Activated CD8-positive, alpha-beta memory T cell treated with anti-CD3 and anti-CD28 coated beads, Interleukin-2, amount 50 U/mL, for 1 hour (primary cell): Measurements from ENCODE around the gene PLEKHA3.
"Not testable (repeated sequence)": the region's sequence is repeated elsewhere in the genome, so short reads cannot be mapped to it uniquely, and the experiment has no call there.

Source experiments
- DNase-seq: peaks from one replicate; pipeline ENCODE4 v3.0.0-alpha.2; 2020; ENCODE audit errors: extremely low read depth

Gene PLEKHA3

GRCh38 chr2:178480227-178481181 is at the start of gene PLEKHA3:
Gene PLEKHA3, plus strand, starts transcription at chr2:178480457. Its CDS starts 413 bp downstream, at chr2:178480870.
- peak; percentile 33 for DNase-seq

GRCh38 chr2:178436662-178437061 is 43.6 kb upstream of the PLEKHA3 start:
- DNase-seq = no peak

- no peak for DNase-seq
Measured at GRCh38 chr2:178441426-178441825, 38.8 kb upstream of the PLEKHA3 start.

GRCh38 chr2:178448968-178449661 is 31.1 kb upstream of the PLEKHA3 start:
- no peak for DNase-seq

GRCh38 chr2:178449700-178450523 is 30.3 kb upstream of the PLEKHA3 start:
- no peak for DNase-seq

- peak; percentile 47 for DNase-seq
Measured at GRCh38 chr2:178450524-178450773, 29.8 kb upstream of the PLEKHA3 start.

- DNase-seq = peak; percentile 84
Measured at GRCh38 chr2:178450774-178451525, 29.3 kb upstream of the PLEKHA3 start, which contains the start of the genes PJVK and PRKRA. Gene PJVK, plus strand, starts transcription at chr2:178451378. Its CDS starts 2,032 bp downstream, at chr2:178453410. Gene PRKRA, minus strand, starts transcription at chr2:178451175. Its CDS starts 145 bp downstream, at chr2:178451030.

- no peak for DNase-seq
Measured at GRCh38 chr2:178452334-178452733, 27.9 kb upstream of the PLEKHA3 start.

- DNase-seq = no peak
Measured at GRCh38 chr2:178452870-178453269, 27.4 kb upstream of the PLEKHA3 start.

GRCh38 chr2:178455947-178456346 is 24.3 kb upstream of the PLEKHA3 start:
- DNase-seq = no peak

- DNase-seq = no peak
Measured at GRCh38 chr2:178457390-178457886, 22.8 kb upstream of the PLEKHA3 start.

- DNase-seq = no peak
Measured at GRCh38 chr2:178469219-178469849, 10.9 kb upstream of the PLEKHA3 start.

GRCh38 chr2:178471313-178471712 is 8.9 kb upstream of the PLEKHA3 start:
- DNase-seq = not testable (repeated sequence)

GRCh38 chr2:178473373-178473772 is 6.9 kb upstream of the PLEKHA3 start:
- DNase-seq = no peak

GRCh38 chr2:178473931-178474330 is 6.3 kb upstream of the PLEKHA3 start:
- no peak for DNase-seq

- no peak for DNase-seq
Measured at GRCh38 chr2:178474560-178474959, 5.7 kb upstream of the PLEKHA3 start.

- no peak for DNase-seq
Measured at GRCh38 chr2:178476477-178476876, 3.8 kb upstream of the PLEKHA3 start.

GRCh38 chr2:178477443-178478129 is 2.7 kb upstream of the PLEKHA3 start:
- no peak for DNase-seq

- no peak for DNase-seq
Measured at GRCh38 chr2:178478130-178478438, 2.2 kb upstream of the PLEKHA3 start.
